Ovary (tissue), 9 donors: ENCODE results near the gene DNAJC17. TPM values are rescaled to one million over a fixed set of nuclear protein-coding genes. Genes with fewer than 3 reads are reported as not detected.

Source experiments
- DNase-seq, 5 donors: peaks; one replicate each; pipeline ENCODE4 v3.0.0-alpha.2; 2019 to 2020
- H3K27ac ChIP-seq, 2 donors: fragments of 200-600 bp; one replicate each; pipeline versions ENCODE4 v1.5.1 to v1.8.0; 2019 to 2022
- H3K27me3 ChIP-seq: fragments of 200-600 bp; one replicate; pipeline ENCODE4 v1.8.0; 2022
- H3K36me3 ChIP-seq: fragments of 200-600 bp; sonication (generic); one replicate; pipeline ENCODE4 v1.5.1; 2019
- H3K4me1 ChIP-seq: one replicate; pipeline ENCODE4 v1.8.1; 2013; ENCODE audit warnings: mild to moderate bottlenecking, moderate library complexity; ENCODE audit not compliant: insufficient read depth
- H3K4me3 ChIP-seq: fragments of 200-600 bp; sonication (generic); one replicate; pipeline ENCODE4 v1.5.1; 2017
- H3K9me3 ChIP-seq, 2 donors: fragments of 200-600 bp in 1 of 2; sonication (generic) in 1 of 2; one replicate each; pipeline versions ENCODE4 v1.5.1 to v1.8.1; 2013 to 2019; ENCODE audit warnings: mild to moderate bottlenecking in 1 of 2, moderate library complexity in 1 of 2
- EP300 ChIP-seq: sonication (generic); formaldehyde crosslinking; IDR thresholded peaks from one replicate; pipeline ENCODE4 v1.6.1; 2017; ENCODE audit warnings: antibody characterized with exemption
- POLR2A ChIP-seq: fragments of 450-650 bp; IDR thresholded peaks from one replicate; pipeline ENCODE4 v1.6.1; 2017; ENCODE audit warnings: antibody characterized with exemption, mild to moderate bottlenecking, moderate library complexity
- WGBS, 3 donors: extraction: QIAGEN DNeasy Blood & Tissue Kit in 1 of 3; methylation state at CpG; one replicate each; pipeline versions ENCODE4 v1.1.5 to v1.1.7; 2013 to 2017; 5-methylcytosine and 5-hydroxymethylcytosine counted together
- intact Hi-C, 4 donors: fragments of 100-400 bp; cut with DNase I; formaldehyde crosslinking; loops; one replicate each; pipeline versions ENCODE4 v1.11.0 to v1.15.1; 2022 to 2023
- polyA plus RNA-seq, 2 donors: library from polyadenylated mRNA; stranded (reverse); fragments of 200-250 nt in 1 of 2; fragments of 350-450 nt in 1 of 2; fragmentation: Illumina TruSeq in 1 of 2; extraction: RNeasy Lipid Tissue Mini Kit (QIAGEN cat#74804) in 1 of 2; gene quantifications; one replicate each; pipeline ENCODE4 v1.2.3, GENCODE V29; 2013 to 2014
- total RNA-seq, 7 donors: library from RNA; depleted of rRNA in 2 of 7; stranded (reverse); fragments of >200 nt in 2 of 7; fragmentation: NEBNext Ultra II Directional in 3 of 7; extraction: Animal tissue kit (Norgen Biotek cat#: 25700) in 3 of 7; gene quantifications; one replicate each; pipeline versions ENCODE4 v1.1.0 to v1.2.4, GENCODE V29; 2016 to 2023
- TF ChIP-seq, protein P1 (sequence below), 3 donors: fragments of 450-650 bp in 2 of 3; fragments of 200-600 bp in 1 of 3; IDR thresholded peaks; one replicate each; pipeline versions ENCODE4 v1.5.1 to v1.8.0; 2016 to 2022; ENCODE audit warnings: antibody characterized with exemption in 3 of 3, mild to moderate bottlenecking in 1 of 3
- donor health status: DM: no; HTN: no; CAD: no; lungs with moderate emphysema.
- donor health status: DM: no; HTN: no; CAD: no.
- donor health status: Bipolar disorder and iron deficiency.
- donor health status: DM: yes; HTN: yes; CAD: no.
- donor health status: DM: no; HTN: no; CAD: no.
- donor health status: DM: yes; HTN: yes; CAD: no.

The DNAJC17 gene
- total and polyA plus RNA-seq, 9 donors, result 10.5 to 57.9 (median 31.7) TPM

DNA sequence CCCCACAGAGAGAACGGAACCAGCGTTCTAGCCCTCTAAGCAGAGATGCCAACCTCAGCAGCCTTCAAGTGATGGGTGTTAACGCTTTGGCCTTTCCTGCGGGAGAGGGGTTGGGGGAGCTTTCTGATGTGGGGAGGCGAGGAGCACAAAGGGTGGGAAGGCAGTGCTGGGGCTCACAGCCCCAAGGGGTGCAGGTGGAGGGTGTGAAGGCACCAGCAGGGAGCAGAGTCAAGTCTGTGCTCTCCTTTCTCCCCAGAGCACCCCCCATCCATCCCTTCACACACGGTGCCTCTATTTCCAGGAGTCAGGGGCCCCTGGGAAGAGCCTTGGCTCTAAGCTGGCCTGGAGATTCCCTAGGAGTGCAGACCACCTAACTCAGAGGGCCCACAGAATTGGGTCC, 33.4 kb downstream of the DNAJC17 start:
- TF ChIP-seq, protein P1, sequence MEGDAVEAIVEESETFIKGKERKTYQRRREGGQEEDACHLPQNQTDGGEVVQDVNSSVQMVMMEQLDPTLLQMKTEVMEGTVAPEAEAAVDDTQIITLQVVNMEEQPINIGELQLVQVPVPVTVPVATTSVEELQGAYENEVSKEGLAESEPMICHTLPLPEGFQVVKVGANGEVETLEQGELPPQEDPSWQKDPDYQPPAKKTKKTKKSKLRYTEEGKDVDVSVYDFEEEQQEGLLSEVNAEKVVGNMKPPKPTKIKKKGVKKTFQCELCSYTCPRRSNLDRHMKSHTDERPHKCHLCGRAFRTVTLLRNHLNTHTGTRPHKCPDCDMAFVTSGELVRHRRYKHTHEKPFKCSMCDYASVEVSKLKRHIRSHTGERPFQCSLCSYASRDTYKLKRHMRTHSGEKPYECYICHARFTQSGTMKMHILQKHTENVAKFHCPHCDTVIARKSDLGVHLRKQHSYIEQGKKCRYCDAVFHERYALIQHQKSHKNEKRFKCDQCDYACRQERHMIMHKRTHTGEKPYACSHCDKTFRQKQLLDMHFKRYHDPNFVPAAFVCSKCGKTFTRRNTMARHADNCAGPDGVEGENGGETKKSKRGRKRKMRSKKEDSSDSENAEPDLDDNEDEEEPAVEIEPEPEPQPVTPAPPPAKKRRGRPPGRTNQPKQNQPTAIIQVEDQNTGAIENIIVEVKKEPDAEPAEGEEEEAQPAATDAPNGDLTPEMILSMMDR (IDR thresholded peaks at IDR 0.05), result no peak
- TF ChIP-seq POLR2A (no peak), EP300 (no peak)
- Histone ChIP-seq H3K36me3 (no peaks in the 10 kb centered on the region), H3K27ac (no peak overlapping the region), H3K9me3 (no peaks in the 10 kb centered on the region), H3K4me3 (no peak overlapping the region), H3K4me1 (no peaks in the 10 kb centered on the region), H3K27me3 (no peaks in the 10 kb centered on the region)
- intact Hi-C loops, result no loop called here
- WGBS, 3 donors, result 87 to 91% (median 90%) methylated on average over 6 of the region's 6 CpGs
- no peak for DNase-seq

DNA sequence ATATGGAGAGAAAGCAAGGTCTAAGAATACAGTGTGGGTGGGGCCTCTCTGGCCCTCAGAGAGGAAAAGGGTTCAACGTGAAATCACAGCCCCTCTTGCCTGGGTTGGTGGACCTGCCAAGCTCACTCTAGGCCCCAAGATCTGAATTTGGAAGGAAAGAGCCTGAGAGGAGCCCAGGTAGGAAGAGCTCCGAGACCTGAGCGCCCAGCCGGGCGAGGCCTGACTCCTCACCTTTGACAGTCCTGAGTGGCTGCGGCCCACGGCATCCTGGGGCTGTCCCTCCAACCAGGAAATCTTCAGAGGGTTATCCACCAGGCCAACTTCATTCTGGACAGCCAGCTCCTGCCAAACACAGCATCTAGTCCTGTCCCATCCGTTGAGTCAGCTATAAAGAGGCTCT, 33.8 kb downstream of the DNAJC17 start:
- Histone ChIP-seq H3K4me1 (no peaks in the 10 kb centered on the region), H3K9me3 (no peaks in the 10 kb centered on the region), H3K27me3 (no peaks in the 10 kb centered on the region), H3K27ac (no peak overlapping the region), H3K36me3 (no peaks in the 10 kb centered on the region), H3K4me3 (no peak overlapping the region)
- no peak for DNase-seq
- WGBS, 3 donors, result 90 to 93% (median 91%) methylated on average over 8 of the region's 8 CpGs
- intact Hi-C loops, result no loop called here
- TF ChIP-seq EP300 (no peak), POLR2A (no peak)
- TF ChIP-seq, protein P1 (IDR thresholded peaks at IDR 0.05), result no peak

DNA sequence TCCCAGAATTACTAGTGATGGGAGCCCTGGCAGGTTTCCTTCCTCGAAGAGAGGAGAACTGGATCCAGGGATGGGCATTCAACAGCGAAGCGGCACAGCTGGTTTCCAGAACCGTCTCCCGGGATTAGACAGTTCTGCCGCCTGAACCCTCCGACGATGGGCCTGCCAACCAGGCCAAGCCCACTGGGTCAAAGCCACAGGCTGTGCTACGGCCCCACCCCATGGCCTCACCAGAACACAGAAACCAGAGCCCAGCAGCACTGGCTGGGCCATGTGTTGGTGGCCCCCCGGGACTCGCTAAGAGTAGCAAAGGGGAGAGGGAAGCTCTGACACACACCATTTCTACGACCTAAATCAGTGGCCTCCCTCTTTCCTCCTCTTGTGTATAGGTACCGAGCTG, 35.3 kb downstream of the DNAJC17 start:
- H3K9me3 ChIP-seq, result no peaks in the 10 kb centered on the region
- no peak for DNase-seq
- TF ChIP-seq, protein P1 (IDR thresholded peaks at IDR 0.05), result no peak
- TF ChIP-seq EP300, result no peak
- TF ChIP-seq POLR2A, result no peak
- H3K27ac ChIP-seq, result no peak overlapping the region
- intact Hi-C loops, result no loop called here
- no peak overlapping the region for H3K4me3 ChIP-seq
- H3K36me3 ChIP-seq, result no peaks in the 10 kb centered on the region
- H3K27me3 ChIP-seq, result no peaks in the 10 kb centered on the region
- 89% methylated on average over 13 of the region's 13 CpGs for WGBS, 3 donors
- no peaks in the 10 kb centered on the region for H3K4me1 ChIP-seq

DNA sequence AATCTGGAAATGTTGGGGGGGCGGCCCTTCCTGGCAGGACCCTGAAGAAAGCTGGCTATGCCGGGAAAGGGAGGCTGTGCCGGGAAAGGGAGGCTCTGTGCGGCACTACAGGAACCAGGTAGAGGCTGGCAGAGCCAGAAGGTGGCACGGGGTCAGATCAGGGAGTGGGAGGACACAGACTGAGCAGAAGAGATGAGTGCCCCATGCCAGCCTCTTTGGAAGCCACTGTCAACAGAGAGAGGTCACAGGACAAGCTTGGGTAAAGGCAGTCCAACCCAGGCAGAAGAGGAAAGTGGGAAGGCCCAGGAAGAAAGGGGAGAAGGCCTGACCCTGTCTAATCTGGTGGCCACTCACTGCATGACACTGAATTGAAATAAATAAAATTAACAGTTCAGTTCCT, 36.0 kb downstream of the DNAJC17 start:
- no peak overlapping the region for H3K27ac ChIP-seq
- DNase-seq, result no peak
- H3K4me3 ChIP-seq, result no peak overlapping the region
- 86 to 95% (median 91%) methylated on average over 5 of the region's 5 CpGs for WGBS, 3 donors
- TF ChIP-seq EP300, result no peak
- H3K36me3 ChIP-seq, result no peaks in the 10 kb centered on the region
- no peaks in the 10 kb centered on the region for H3K4me1 ChIP-seq
- intact Hi-C loops, result no loop called here
- H3K9me3 ChIP-seq, result no peaks in the 10 kb centered on the region
- H3K27me3 ChIP-seq, result no peaks in the 10 kb centered on the region

DNA sequence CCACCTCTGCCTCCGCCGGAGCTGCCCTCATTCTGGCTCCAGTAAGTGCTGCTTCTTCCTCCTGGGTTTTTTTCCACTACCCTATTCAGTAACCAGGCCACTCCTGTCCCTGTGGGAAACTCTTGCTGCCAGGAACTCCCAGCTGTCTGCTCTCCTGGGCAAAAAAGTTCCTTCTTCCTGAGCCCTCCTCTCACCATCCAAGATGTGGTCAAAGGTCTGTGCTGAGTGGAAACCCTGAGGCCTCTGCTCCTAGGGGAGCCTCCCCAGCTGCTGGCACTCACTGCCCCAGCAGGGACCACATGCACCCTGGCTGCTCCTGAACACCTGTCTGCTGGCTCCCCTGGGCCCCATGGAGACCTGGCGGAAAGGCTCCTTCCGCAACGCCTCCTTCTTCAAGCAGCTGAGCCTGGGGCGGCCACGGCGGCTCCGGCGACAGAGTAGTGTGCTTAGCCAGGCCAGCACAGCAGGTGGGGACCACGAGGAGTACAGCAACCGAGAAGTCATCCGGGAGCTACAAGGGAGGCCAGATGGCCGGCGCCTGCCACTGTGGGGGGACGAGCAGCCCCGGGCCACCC, 37.0 kb downstream of the DNAJC17 start:
- no peaks in the 10 kb centered on the region for H3K36me3 ChIP-seq
- intact Hi-C loops, result no loop called here
- no peak for DNase-seq
- no peak overlapping the region for H3K4me3 ChIP-seq
- H3K27me3 ChIP-seq, result no peaks in the 10 kb centered on the region
- 83 to 85% (median 84%) methylated on average over 14 to 17 of the region's 17 CpGs for WGBS, 3 donors
- no peak for TF ChIP-seq POLR2A
- no peak overlapping the region for H3K27ac ChIP-seq
- H3K4me1 ChIP-seq, result peaks cover 2% of the 10 kb centered on the region
- no peaks in the 10 kb centered on the region for H3K9me3 ChIP-seq
